GM13977 (cell line): ENCODE results near the gene CNTN4.

Experiments
- DNase-seq: peaks from one replicate; pipeline ENCODE4 v3.0.0; 2012; ENCODE audit warnings: low spot score
- CTCF ChIP-seq: IDR thresholded peaks from 2 replicates; pipeline ENCODE4 v1.5.1; 2012; ENCODE audit warnings: mild to moderate bottlenecking, control low read depth; ENCODE audit not compliant: insufficient read depth; ENCODE audit errors: extremely low read depth, missing control alignments
- in situ Hi-C: fragments of 300-500 bp; cut with MboI; formaldehyde crosslinking; loops from one replicate; pipeline ENCODE4 v1.12.0; 2022; ENCODE audit warnings: low sequenced_read_pairs, low pct_unique_long_range_greater_than_20kb, mixed read lengths, inconsistent platforms; ENCODE audit not compliant: unreplicated experiment

CNTN4 gene

GRCh38 chr3:2937055-2937454 lies 838.4 kb downstream of the CNTN4 start:
- no peak for DNase-seq
- in situ Hi-C loops, result no loop called here
- no peak for TF ChIP-seq CTCF

- no peak for DNase-seq
- no peak for TF ChIP-seq CTCF
- in situ Hi-C loops, result no loop called here
These were observed 838.9 kb downstream of the CNTN4 start for GRCh38 chr3:2937592-2937991.

- TF ChIP-seq CTCF, result no peak
- in situ Hi-C loops, result no loop called here
- no peak for DNase-seq
These were observed 840.0 kb downstream of the CNTN4 start for GRCh38 chr3:2938711-2939110.

GRCh38 chr3:2940062-2940461 lies 841.4 kb downstream of the CNTN4 start:
- in situ Hi-C loops, result no loop called here
- DNase-seq, result no peak
- TF ChIP-seq CTCF, result no peak

GRCh38 chr3:2944628-2945027 lies 846.0 kb downstream of the CNTN4 start:
- no peak for DNase-seq
- no peak for TF ChIP-seq CTCF
- in situ Hi-C loops, result no loop called here

GRCh38 chr3:2945121-2945520 lies 846.5 kb downstream of the CNTN4 start:
- TF ChIP-seq CTCF, result no peak
- in situ Hi-C loops, result no loop called here
- DNase-seq, result no peak

- in situ Hi-C loops, result no loop called here
- no peak for TF ChIP-seq CTCF
These were observed 848.9 kb downstream of the CNTN4 start for GRCh38 chr3:2947536-2947935.

More at GRCh38 chr3:2947536-2947935, 848.9 kb downstream of the CNTN4 start:
- no peak for DNase-seq
